ENCODE data around the gene AGAP3.

AGAP3 gene

DNA sequence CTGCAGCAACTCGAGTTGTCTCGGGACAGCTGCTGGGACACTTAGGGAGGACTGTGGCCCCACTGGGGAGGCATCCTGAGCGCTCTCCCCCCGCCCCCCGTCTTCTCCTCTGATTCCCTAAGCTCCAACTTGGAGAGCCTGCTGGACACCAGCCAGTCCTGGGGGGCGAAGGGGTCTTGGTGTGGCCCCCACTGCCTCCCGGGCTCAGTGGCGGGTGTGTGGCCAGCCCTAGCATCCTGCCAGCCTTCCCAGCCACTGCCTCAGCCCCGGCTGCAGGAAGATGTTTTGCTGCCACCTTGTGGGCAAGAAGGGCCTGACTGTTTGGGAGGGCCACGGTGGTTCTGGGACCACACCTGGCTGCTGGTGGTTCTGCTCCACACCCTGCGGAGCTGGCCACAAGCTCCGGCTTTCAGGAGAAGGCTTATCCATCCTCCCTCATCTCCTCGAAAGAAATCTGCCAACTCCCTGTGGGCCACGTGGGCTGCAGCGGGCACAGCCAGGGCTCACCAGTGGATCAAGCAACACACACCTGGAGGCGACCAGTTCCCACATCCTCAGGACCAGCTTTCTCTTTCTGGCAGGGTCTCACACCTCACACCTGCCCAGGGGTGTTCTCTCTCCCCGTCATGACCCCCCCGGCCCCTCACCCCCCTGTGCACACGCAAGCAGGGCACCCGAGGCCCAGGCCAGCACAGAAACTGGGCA lies 24.8 kb downstream of the AGAP3 start:
- DNase-seq = no peak

DNA sequence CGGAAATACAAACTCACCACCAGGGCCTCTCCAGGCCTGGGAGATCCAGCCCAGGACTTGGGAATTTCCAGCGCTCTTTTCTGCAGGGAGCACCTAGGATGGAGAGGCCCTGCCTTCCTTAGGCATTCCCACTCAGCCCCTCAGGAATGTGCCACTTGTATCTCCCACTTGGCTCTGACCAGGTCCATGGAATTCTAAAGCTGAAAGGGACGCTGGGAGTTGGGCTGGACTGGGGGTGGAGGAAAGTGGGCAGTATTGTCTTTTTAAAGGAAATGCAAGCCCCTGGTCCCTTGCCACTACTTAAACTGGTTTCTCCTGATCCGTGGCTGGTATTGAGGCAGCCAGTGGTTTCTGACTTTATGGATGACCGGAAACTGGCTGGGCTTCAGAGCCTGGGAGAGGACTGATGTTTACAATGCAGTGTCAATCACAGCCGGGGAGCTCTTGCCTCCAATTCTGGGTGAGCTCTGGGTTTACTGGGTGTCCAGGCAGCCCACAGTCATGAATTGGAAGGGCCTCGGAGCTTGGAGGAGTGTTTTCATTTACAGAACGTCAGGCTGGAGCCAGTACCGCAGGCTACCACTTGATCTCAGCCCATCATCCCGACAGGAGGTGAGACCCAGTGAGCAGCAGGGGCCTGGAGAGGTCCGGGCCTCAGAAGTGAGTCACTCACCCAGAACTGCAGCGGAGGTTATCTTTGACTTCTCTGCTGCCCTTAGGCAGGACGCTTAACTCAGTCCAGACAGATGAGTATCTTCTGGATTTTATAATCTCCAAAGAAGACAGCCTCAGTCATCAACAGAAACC lies 27.3 kb downstream of the AGAP3 start:
- no peak for DNase-seq

DNA sequence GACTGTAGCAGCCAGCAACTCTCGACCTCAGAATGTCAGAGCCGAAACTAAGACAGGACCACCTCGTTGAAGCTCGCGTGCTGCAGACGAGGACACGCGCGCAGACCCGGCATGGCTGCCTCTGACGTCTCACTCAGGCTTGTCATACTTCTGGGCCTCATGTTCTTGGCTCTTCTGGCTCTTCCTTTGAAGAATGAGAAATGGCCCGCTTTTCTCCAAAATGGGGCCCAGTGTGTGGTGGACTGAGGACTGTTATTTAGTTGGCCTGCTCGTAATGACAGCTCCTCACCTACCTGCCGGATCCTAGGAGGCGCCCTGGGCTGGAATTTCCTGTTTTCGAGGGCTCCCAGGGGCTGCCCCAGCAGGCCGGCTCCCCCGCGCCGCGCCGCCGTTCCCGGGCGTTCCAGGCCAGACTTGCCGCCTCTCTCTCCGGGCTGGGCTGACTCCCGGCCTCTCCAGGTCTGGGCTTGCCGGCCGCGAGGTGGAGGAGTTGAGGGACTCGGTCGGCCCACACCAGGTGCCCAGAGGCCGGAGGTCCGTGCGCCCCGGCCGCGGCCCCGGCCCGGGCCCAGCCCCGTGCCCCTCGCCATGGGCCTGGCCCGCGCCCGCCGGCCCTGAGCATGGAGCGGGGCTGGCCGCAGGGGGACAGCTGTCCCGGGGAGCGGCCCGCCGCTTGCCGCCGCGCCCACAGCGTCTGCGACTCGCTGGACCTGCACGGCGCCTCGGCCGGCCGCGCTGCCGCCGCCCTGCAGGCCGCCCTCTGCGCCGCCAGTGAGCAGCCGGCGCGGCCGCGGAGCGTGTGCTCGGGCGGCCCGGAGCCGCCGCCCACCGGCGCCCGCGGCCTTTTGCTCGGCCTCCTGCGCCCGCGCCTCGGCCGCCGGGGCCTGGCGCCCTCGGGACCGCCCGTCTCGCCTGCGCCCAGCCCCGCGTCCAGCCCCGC lies 28.1 kb downstream of the AGAP3 start:
- DNase-seq = no peak

DNA sequence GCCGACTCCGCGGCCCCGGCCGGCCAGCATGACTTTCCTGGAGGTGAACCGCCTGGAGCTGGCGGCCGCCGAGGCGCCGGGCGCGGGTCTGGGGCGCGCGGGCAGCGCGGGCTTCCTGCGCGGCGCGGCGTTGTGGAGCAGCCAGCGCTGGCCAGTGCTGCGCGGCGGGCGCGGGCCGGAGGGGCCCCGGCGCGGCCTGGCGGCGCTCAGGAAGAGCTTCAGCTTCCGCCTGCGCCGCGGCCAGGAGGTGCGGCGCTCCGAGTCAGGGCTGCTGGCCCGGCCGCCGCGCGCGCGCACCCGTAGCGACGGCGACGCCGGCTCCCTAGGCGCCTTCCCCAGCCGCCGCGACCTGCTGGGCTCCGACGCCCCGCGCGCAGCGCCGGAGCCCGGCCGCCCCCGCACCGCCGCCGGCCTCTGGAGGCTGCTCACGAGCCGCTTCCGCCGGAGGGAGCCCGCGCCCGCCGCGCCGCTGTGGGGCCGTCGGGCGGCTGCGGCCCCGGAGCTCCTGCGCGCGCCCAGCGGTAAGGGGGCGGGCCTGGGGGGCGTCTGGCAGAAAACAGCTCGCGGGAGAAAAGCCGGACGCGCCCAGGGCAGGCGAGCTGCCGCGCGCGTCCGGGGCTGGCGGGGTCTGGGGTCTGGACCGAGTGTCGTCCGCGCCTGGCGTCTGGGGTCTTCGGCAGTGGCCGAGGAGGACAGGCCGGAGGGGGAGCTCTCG lies 29.0 kb downstream of the AGAP3 start:
- DNase-seq = no peak

GRCh38 chr7:151115836-151116418 lies 29.7 kb downstream of the AGAP3 start:
- DNase-seq = no peak

DNA sequence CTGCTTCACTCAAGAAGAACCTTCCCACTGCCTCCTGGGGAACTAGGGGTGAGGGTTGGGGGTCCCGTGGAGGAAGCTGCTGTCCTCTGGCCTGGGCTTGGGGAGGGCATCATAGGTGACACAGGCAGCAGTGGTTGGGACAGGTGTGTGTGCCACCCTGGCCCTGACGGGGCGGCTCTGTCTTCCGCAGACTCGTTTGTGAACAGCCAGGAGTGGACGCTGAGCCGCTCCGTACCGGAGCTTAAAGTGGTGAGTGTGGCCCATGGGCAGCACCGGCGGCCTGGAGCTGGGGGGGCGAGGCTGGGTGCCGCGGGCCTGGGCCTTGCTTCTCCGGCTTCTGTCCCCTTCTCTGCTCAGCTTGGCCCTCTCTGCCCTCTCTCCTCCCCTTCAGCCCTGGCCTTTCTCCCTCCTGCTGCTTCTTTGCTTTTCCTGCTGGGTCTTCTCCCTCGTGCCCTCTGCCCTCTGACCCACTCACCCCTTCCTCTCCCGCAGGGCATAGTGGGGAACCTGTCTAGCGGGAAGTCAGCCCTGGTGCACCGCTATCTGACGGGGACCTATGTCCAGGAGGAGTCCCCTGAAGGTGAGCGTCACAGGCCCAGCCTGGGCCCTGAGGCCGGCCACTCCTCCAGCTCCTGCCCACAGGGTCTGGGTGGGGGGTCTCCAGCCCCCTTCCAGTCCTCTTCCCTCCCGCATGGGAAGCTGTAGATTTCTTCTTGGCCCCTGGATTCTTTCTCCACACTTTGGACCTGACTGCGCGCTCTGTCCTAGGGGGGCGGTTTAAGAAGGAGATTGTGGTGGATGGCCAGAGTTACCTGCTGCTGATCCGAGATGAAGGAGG lies 30.5 kb downstream of the AGAP3 start:
- no peak for DNase-seq

DNA sequence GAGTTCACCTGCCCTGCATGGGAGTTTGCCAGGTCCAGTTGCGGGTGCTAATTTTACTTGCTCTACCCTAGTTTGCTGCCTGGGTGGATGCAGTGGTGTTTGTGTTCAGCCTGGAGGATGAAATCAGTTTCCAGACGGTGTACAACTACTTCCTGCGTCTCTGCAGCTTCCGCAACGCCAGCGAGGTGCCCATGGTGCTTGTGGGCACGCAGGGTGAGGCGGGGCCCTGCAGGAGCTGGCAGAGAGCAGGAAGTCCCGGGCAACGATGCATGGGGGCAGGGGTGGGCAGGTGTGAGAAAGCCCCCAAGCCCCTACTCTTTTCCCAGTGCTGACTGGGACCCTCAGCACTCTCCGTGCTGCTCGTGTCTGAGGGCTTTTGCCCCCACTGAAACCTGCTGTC lies 31.3 kb downstream of the AGAP3 start:
- DNase-seq = no peak

DNA sequence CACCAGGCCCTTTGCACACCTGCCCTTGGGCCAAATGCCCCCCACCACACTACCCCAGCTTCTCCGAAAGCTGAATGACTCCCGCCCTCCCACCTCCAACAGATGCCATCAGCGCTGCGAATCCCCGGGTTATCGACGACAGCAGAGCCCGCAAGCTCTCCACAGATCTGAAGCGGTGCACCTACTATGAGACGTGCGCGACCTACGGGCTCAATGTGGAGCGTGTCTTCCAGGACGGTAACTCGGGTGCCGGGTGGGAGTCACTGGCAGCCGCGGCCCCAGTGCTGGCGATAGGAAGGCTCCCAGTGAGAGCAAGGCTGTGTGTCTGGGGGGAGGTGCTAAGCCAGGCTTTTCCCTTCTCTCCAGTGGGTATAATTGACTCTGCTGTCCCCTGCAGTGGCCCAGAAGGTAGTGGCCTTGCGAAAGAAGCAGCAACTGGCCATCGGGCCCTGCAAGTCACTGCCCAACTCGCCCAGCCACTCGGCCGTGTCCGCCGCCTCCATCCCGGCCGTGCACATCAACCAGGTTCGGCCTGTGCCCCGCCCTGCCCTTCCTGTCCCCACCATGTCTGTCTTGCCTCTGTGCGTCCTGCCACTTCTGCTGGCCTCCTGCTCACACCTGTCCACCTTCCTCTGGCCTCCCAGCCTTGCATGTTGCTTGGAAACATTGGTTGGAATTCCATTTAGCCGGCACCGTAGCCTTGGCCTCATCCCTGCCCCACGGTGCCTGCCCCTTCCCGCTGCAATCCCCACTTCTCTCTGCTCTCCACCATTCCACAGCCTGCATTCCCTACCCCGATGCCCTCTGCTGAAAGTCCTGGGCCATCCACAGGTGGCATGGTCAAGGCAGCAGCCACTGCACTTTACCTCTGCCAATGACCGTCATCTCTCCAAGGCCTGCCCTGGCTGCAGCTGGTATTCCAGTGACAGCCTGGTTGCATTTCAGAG lies 32.1 kb downstream of the AGAP3 start:
- DNase-seq = no peak

GRCh38 chr7:151119055-151119415 lies 32.8 kb downstream of the AGAP3 start:
- no peak for DNase-seq

- no peak for DNase-seq
Observed at GRCh38 chr7:151119902-151120301, 33.6 kb downstream of the AGAP3 start.

- no peak for DNase-seq
Observed at GRCh38 chr7:151120896-151121295, 34.6 kb downstream of the AGAP3 start.

DNA sequence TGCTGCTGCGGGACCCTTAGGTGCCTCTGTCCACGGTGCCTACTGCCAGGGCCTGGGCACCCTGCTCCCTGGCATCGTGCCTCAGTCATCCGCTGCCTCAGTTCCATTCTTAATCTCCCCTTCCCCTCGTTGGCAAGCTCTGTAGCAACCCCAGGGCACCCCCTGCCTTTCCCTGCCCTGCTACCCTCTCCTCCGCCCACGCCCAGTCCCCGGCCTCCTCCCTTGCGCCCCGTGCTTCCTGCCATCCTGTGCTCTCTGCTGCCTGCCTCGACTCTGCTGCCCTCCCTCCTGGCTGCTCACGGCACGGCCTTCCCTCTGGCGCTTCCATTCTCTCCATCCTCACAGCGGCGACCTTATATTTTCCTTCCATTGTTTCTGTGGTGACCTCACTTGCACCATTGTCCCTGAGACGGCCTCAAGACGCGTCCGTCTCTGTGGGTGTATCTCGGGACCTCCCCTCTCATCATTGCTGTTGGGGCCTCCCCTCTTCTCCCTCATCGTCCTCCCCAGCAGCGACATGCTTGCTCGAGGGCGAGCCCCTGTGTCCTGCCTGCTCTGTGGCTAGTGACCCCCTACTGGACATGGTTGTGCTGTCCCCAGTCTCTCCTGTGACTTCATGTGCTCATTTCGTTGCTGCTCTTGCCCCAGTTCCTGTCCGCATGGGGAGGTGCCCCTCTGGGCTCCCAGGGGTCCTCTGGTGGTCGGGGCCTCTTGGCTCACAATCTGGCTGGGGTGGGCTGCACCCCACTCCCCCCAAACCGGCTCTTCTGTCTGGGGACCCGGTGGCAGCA lies 35.3 kb downstream of the AGAP3 start:
- no peak for DNase-seq

DNA sequence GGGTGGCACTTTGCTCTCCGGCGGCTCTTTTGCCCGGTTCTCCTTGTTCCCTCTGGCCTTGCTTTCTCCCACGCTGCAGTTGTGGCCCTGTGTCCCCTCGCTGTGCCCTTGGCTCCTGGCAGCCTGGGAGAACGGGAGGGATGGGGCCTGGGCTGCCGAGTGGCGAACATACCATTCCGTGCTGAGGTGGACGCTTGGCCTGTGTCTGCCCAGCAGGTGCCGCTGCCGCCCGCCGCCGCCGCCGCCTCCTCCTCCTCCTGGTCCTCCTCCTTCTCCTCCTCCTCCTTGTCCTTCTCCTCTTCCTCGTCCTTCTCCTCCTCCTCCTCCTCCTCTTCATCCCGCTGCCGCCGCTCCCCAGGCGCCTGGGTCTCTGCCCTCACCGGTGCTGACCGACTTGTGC lies 36.0 kb downstream of the AGAP3 start:
- no peak for DNase-seq

DNA sequence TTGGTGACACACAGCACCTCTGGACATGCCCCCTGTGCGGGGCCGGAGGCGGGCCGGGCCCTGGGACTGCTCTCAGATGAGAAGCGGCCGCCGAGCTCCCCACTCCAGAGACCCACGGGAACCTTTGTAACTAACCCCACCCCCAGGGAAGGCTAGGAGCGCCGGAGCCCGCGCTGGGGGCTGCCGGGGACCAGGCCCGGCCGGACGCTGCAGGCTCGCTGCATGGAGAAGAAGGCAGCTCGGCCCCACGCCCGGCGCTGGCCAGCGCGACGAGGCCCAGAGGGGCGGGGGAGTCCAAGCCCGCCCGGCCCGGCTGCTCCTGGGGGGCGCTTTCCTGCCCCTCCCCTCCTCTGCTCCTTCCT lies 36.5 kb downstream of the AGAP3 start:
- DNase-seq = no peak

DNA sequence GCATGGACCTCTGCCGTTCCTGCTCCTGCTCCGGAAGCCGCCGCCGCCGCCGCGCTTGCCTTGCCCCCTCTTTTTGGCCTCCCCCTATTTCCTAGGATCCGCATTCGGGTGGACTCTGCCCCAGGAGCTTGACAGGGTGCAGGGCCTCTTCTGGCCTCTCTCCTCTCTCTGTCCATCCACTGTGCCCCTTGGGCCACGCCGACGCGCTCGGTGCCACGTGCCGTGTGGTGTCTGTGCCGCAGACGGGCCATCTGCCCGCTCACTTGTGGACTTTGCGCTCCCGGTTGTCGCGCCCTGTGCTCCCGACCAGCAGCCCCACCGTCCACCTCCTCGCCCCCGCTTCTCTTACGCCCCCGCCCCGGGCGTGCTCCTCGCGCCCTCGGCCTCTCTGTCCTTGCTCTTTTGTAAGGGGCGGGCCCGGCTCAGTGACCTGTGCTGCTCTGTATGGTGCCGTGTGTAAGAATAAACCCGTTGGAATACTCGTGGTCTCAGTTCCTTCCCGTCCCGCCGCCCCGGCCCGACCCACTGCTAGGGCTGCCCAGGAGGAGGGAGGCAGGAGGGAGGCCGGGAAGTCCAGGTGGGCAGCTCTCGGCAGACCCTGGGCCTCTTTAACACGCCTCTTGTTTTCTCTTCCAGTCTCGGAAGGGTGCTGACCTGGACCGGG lies 37.0 kb downstream of the AGAP3 start:
- DNase-seq = no peak

- DNase-seq = no peak
Observed at GRCh38 chr7:151123822-151124464, 37.7 kb downstream of the AGAP3 start.

GRCh38 chr7:151124481-151124880 lies 38.2 kb downstream of the AGAP3 start:
- no peak for DNase-seq

DNA sequence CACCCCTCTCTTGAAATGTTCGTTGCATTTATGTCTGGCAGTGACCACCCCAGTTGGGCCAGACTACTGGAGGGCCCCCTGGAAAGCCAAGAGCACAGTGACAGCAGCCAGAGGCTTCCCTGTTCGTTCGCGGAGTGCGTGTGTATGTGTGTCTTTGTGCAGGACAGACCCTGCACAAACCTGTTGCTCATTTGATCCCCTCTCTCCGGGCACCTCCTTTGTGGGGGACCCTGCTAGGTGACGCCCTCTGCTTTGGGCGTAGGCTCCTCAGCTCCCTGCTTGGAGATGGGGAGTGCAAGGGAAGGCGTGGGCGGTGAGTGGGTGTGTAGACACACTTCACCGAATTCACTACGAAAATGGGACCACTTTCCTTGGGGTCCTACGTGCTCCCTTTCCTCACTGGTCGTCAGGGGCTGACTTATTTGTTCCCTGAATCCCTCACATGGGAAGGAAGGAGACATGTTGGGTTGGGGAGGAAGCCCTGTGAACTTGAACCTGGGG lies 38.7 kb downstream of the AGAP3 start:
- no peak for DNase-seq

Measured in SIG-M5 (cell line).